AG10803 (cell line): ENCODE data around the gene NCOA6.

Source experiments
- DNase-seq: peaks from one replicate; pipeline ENCODE4 v3.0.0; 2010; ENCODE audit warnings: low read depth
- H3K4me3 ChIP-seq: 2 replicates; pipeline ENCODE4 v1.5.1; 2011; ENCODE audit warnings: mild to moderate bottlenecking, low read length, control low read depth
- TF ChIP-seq, protein P1 (sequence below): conservative IDR thresholded peaks from 2 replicates; pipeline ENCODE4 v1.5.1; 2011; ENCODE audit warnings: mild to moderate bottlenecking, low read length, control low read depth, inconsistent platforms

The NCOA6 gene

DNA sequence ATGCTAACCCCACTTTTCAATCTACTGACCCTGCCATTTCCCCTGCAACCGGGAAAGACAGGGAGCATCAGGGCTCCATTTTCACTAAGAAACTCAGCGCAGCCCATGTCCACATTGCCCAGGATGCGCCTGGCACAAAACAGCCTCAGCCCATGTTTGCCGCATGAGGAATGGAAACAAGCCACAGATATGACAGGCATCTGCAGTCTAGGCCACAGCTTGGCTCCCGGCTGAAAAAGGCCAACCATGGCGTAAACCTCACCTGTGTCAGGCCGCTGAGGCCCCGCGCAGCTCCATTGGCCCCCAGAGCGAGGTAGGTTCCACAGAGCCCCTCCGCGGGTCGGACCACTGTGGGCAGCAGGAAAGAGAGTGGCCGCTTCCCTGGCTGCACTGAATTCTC lies 25.5 kb upstream of the NCOA6 start:
- TF ChIP-seq, protein P1, sequence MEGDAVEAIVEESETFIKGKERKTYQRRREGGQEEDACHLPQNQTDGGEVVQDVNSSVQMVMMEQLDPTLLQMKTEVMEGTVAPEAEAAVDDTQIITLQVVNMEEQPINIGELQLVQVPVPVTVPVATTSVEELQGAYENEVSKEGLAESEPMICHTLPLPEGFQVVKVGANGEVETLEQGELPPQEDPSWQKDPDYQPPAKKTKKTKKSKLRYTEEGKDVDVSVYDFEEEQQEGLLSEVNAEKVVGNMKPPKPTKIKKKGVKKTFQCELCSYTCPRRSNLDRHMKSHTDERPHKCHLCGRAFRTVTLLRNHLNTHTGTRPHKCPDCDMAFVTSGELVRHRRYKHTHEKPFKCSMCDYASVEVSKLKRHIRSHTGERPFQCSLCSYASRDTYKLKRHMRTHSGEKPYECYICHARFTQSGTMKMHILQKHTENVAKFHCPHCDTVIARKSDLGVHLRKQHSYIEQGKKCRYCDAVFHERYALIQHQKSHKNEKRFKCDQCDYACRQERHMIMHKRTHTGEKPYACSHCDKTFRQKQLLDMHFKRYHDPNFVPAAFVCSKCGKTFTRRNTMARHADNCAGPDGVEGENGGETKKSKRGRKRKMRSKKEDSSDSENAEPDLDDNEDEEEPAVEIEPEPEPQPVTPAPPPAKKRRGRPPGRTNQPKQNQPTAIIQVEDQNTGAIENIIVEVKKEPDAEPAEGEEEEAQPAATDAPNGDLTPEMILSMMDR = no peak
- H3K4me3 ChIP-seq = no peak overlapping the region
- no peak for DNase-seq

DNA sequence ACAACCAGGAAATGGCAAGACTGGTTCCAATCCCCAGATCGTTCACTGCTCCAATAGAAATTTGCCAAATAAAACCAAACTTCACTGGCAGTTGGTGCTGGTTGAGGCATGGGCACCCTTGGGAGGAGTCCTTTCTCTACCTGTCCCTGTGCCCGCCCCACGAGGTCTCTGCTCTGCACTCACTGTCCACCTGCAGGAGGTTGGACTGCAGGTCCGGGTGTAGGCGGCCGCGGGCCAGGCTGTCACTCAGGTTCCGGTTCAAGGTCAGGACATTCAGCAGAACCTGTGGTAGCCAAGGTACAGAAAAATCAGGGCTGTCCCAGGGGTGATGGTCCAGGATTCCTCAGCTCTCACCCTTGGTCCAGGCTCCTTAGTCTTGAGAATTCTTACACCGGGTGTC lies 24.3 kb upstream of the NCOA6 start:
- H3K4me3 ChIP-seq = no peak overlapping the region
- TF ChIP-seq, protein P1 = no peak
- no peak for DNase-seq

DNA sequence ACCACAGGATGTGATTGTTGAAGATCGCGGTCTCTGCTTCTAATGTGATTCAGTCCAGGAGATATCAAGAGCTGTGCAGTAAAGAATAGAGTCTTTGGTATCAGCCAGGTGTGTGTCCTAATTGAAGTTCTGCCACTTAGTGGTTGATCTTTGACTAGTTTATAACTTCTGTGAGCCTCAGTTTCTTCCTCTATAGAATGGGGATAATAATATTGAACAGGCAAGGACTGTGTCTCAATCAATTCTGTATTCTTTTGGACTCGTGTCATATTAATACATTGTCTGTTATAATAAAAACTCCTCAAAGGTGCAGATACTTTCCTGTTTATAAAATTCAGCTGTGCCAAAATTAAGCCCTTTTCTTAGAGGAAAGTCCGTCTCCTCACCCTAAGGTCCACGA lies 23.1 kb upstream of the NCOA6 start:
- H3K4me3 ChIP-seq = no peak overlapping the region
- TF ChIP-seq, protein P1 = no peak

DNA sequence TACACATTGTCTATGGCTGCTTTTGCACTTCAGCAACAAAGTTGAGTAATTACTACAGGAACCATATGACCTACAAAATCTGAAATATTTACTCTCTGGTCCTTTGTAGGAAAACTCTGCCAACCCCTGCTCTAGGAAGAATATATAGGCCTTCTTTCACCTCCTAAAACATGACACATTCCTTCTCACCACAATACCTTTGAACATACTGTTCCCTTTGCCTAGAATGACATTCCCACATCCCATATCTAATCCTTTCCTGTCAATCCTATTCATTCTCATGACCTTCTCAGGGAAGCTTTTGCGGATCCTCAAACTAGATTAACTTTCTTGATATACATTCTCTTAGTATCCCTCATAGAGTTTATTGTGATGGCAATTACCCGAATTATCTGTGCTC lies 18.0 kb upstream of the NCOA6 start:
- H3K4me3 ChIP-seq = no peak overlapping the region
- TF ChIP-seq, protein P1 = no peak
- no peak for DNase-seq

More for the DNA sequence above, 23.1 kb upstream of the NCOA6 start:
- DNase-seq = no peak

DNA sequence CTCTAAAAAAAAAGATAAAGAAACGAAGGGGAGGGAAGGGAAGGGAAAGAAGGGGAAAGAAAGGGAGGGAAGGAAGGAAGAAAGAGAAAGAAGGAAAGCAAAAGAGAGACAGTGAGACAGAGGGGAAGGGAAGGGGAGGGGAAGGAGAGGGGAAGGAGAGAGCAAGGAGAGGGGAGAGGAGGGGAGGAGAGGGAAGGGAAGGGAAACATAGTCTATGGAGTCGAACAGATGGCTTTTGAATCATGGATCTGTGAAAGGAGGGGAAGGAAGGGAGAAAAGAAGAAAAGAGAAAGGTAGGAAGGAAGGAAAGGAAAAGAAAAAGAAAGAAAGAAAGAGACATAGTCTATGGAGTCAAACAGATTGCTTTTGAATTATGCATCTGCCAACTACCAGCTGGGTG lies 16.7 kb upstream of the NCOA6 start:
- TF ChIP-seq, protein P1 = no peak
- DNase-seq = no peak
- no peak overlapping the region for H3K4me3 ChIP-seq

DNA sequence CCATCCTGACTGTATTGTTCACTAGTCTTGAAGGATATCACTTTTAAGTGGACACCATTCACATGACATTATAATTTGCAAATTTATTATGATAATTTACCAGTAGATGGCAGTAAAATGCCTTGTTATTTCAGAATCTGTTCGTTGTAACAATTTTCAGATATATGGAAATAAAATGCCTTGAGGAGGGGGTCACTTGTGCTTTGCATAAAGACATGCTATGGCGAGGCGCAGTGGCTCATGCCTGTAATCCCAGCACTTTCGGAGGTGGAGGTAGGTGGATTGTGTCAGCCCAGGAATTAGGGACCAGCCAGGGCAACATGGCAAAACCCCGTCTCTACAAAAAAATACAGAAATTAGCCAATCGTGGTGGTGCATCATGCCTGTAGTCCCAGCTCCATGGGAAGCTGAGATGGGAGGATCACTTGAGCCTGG lies 9.0 kb upstream of the NCOA6 start:
- TF ChIP-seq, protein P1 = peak; percentile 42; the same call in 1 of the 2 replicates
- peak; percentile 41 for DNase-seq
- H3K4me3 ChIP-seq = peak overlapping the region; percentile 26; the same call in 1 of the 2 replicates

DNA sequence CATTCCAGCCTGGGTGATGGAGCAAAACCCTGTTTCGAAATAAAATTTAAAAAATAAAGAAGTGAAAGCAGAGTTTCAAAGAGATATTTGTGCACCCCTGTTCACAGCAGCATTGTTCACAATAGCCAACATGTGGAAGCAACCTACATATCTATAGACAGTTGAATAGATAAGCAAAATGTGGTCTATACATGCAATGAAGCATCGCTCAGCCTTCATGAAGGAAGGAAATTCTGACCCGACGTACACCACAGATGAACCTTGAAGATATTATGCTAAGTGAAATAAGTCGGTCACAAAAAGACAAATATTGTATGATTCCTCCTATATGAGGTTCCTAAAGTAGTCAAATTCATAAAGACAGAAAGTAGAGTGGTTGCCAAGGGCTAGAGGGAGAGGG lies 6.5 kb upstream of the NCOA6 start:
- no peak overlapping the region for H3K4me3 ChIP-seq
- TF ChIP-seq, protein P1 = no peak
- no peak for DNase-seq
